Peyer's patch (tissue), 4 donors: ENCODE measurements around the gene RANGRF. TPM values are rescaled to one million over a fixed set of nuclear protein-coding genes. Genes with fewer than 3 reads are reported as not detected.

Experiments
- DNase-seq, 3 donors: peaks; one replicate each; pipeline ENCODE4 v3.0.0-alpha.2; 2017 to 2019
- H3K27ac ChIP-seq, 4 donors: fragments of 200-600 bp; sonication (generic); one replicate each; pipeline ENCODE4 v1.5.1; 2016 to 2019
- H3K27me3 ChIP-seq, 2 donors: fragments of 200-600 bp; sonication (generic); one replicate each; pipeline ENCODE4 v1.5.1; 2019
- H3K36me3 ChIP-seq, 3 donors: fragments of 200-600 bp; sonication (generic); one replicate each; pipeline ENCODE4 v1.5.1; 2016 to 2019
- H3K4me1 ChIP-seq, 4 donors: fragments of 200-600 bp; sonication (generic); one replicate each; pipeline ENCODE4 v1.5.1; 2016 to 2019
- H3K4me3 ChIP-seq, 4 donors: fragments of 200-600 bp; sonication (generic); 1 replicate in 3 of 4; 2 replicates in 1 of 4; pipeline ENCODE4 v1.5.1; 2016 to 2019; ENCODE audit warnings: mild to moderate bottlenecking in 1 of 4
- H3K9me3 ChIP-seq, 4 donors: fragments of 200-600 bp; sonication (generic); one replicate each; pipeline ENCODE4 v1.5.1; 2016 to 2019; ENCODE audit warnings: mild to moderate bottlenecking in 1 of 4
- CTCF ChIP-seq, 6 experiments: fragments of 450-650 bp in 4 of 6; fragments of 200-600 bp in 2 of 6; sonication (generic) in 1 of 6; IDR thresholded peaks; one replicate each; pipeline ENCODE4 v1.5.1; 2017 to 2019; ENCODE audit warnings: antibody characterized with exemption in 6 of 6, mild to moderate bottlenecking in 3 of 6, moderate library complexity in 1 of 6
- POLR2A ChIP-seq, 2 donors: fragments of 450-650 bp; IDR thresholded peaks; one replicate each; pipeline ENCODE4 v1.5.1; 2017; ENCODE audit warnings: antibody characterized with exemption in 2 of 2, mild to moderate bottlenecking in 2 of 2, moderate library complexity in 2 of 2
- small RNA-seq, 2 donors: library from RNA; depleted of rRNA; stranded (forward); fragments of <200 nt; gene quantifications; one replicate each; pipeline ENCODE3, GENCODE V24; 2016
- total RNA-seq, 4 donors: library from RNA; depleted of rRNA; stranded (reverse); fragments of >200 nt; gene quantifications; one replicate each; pipeline ENCODE4 v1.1.0, GENCODE V29; 2016

RANGRF gene
- total RNA-seq, 4 donors from 2014 or later: 6.8 to 27.2 (median 16.1) TPM

- Histone ChIP-seq H3K9me3 (no peaks in the 10 kb centered on the region), H3K36me3 (no peaks in the 10 kb centered on the region), H3K27ac (no peak overlapping the region), H3K27me3 (no peaks in the 10 kb centered on the region), H3K4me1 (no peaks in the 10 kb centered on the region), H3K4me3 (no peak overlapping the region)
- no peak for DNase-seq
- TF ChIP-seq POLR2A (IDR thresholded peaks at IDR 0.05) (no peak), CTCF (IDR thresholded peaks at IDR 0.05) (no peak)
Measured at GRCh38 chr17:8332688-8333087, 44.2 kb downstream of the RANGRF start.

GRCh38 chr17:8333281-8333680 is 44.8 kb downstream of the RANGRF start:
- no peaks in the 10 kb centered on the region for H3K4me1 ChIP-seq
- no peaks in the 10 kb centered on the region for H3K36me3 ChIP-seq
- TF ChIP-seq CTCF (IDR thresholded peaks at IDR 0.05) (no peak), POLR2A (IDR thresholded peaks at IDR 0.05) (no peak)
- H3K27ac ChIP-seq: no peak overlapping the region
- no peak overlapping the region for H3K4me3 ChIP-seq
- no peaks in the 10 kb centered on the region for H3K27me3 ChIP-seq
- no peak for DNase-seq
- no peaks in the 10 kb centered on the region for H3K9me3 ChIP-seq

DNA sequence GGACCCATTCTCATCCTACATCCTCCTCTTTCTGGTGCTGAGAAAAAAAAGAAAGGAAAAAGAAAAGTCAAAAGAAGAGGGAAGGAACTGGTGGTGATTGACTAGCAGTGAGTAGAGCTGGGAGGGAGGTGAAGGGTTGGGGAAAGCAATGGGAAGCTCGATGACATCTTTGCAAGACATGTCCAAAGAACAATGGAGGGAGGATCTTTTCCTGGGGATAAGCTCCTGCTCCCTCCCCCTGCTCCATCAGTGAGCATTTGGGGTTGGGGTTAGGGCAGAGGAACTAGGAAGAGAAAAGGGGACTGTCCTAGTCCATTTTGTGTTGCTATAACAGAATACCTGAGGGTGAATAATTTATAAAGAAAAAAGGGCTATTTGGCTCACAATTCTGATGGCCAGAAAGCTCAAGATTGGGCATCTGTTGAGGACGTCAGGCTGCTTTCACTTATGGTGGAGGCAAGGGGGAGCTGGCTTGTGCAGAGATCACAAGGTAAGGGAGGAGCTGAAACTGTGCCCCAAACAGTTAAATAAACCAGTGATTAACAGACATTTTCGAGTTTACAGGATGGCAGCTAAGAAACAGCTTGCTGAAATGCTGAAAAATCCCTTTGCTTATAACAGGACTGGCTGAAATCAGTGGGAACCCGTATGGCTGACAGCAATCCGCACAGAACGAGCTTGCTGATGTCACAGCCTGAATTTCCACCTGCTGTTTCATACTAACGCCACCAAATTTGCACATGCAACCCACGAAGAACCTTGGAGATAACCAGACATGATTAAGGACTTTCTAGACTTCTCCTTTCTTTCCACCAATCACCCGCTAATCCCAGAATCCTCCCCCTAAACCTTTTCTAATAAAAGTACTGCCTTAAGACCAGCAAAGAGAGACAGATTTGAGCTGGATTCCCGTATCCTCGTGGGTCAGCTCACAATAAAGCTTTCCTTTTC is 49.6 kb downstream of the RANGRF start:
- H3K4me1 ChIP-seq: no peaks in the 10 kb centered on the region
- no peak for TF ChIP-seq CTCF (IDR thresholded peaks at IDR 0.05)
- TF ChIP-seq POLR2A (IDR thresholded peaks at IDR 0.05): no peak

DNA sequence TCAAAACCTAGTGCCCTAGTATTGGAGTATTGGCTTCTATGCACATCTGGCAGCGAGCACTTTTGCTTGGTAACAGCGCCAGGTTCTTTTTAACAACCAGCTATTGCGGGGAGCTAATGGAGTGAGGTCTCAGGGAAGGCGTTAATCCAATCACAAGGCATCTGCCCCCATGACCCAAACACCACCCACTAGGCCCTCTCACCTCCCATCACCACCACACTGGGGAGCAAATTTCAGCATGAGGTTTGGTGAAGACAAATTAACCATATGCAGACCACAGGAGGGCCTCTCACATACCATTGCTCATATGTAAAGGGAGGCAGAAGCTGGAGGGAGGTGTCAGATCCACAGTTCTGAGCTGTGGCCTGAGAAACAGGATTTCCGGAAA is 50.3 kb downstream of the RANGRF start:
- Histone ChIP-seq H3K9me3 (no peaks in the 10 kb centered on the region), H3K4me1 (no peaks in the 10 kb centered on the region), H3K27me3 (no peaks in the 10 kb centered on the region), H3K27ac (no peak overlapping the region), H3K36me3 (no peaks in the 10 kb centered on the region), H3K4me3 (no peak overlapping the region)
- DNase-seq: no peak
- no peak for TF ChIP-seq CTCF (IDR thresholded peaks at IDR 0.05)
- TF ChIP-seq POLR2A (IDR thresholded peaks at IDR 0.05): no peak

More for the DNA sequence above, 49.6 kb downstream of the RANGRF start:
- Histone ChIP-seq H3K36me3 (no peaks in the 10 kb centered on the region), H3K27me3 (no peaks in the 10 kb centered on the region), H3K9me3 (no peaks in the 10 kb centered on the region), H3K4me3 (no peak overlapping the region), H3K27ac (no peak overlapping the region)
- no peak for DNase-seq

DNA sequence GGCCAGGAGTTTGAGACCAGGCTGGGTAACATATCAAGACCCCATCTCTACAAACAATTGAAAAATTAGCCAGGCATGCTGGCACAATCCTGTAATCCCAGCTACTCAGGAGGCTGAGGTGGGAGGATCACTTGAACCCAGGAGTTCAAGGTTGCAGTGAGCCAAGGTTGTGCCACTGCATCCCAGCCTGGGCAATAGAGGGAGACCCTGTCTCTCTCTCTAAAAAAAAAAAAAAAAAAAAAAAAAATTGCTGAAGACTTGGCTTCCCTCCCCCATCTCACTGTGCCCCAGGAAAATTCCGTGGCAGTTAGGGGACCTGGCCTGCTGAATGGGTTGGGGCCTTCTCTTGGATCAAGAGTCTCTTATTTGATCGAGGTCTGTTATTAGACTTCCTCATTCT is 51.1 kb downstream of the RANGRF start, which contains the start of gene ODF4:
TSS of gene ODF4 (plus strand) at position 301 of the 400 bp plus-strand sequence. CDS start 212 bp downstream, outside the sequence.
- no peaks in the 10 kb centered on the region for H3K36me3 ChIP-seq
- H3K27ac ChIP-seq: no peak within 1 kb of the TSS
- no peaks in the 10 kb centered on the region for H3K27me3 ChIP-seq
- H3K4me1 ChIP-seq: no peaks in the 10 kb centered on the region
- no peaks in the 10 kb centered on the region for H3K9me3 ChIP-seq
- no peak for DNase-seq
- H3K4me3 ChIP-seq: no peak within 1 kb of the TSS
- TF ChIP-seq POLR2A (IDR thresholded peaks at IDR 0.05) (no peak), CTCF (IDR thresholded peaks at IDR 0.05) (no peak)

Small RNA genes lying within 50 kb of the gene (small RNA-seq; reads per million reads assigned to genes)
- gene RF00265: 0 reads per million in 2 donors

Other genes with a start within 250 kb of the RANGRF start
- gene ALOX15B, start 249.6 kb upstream of the RANGRF start, total RNA-seq: 1 to 10 TPM in 3 of 4 donors, under 1 TPM in 1; 0.70 to 4.1 (median 2.1) TPM
- under 1 TPM in 1 of 4 donors, not detected in 3; 0.83 TPM for gene ALOX12B, start 201.0 kb upstream of the RANGRF start, total RNA-seq
- gene ALOXE3, start 170.2 kb upstream of the RANGRF start, total RNA-seq: not detected
- not detected for gene HES7, start 164.6 kb upstream of the RANGRF start, total RNA-seq
- 100 to 1,000 TPM in 3 of 4 donors, 10 to 100 TPM in 1; 67.6 to 143 (median 119) TPM for gene PER1, start 136.3 kb upstream of the RANGRF start, total RNA-seq
- gene VAMP2, start 125.7 kb upstream of the RANGRF start, total RNA-seq: 10 to 100 TPM; 10.7 to 40.2 (median 32.4) TPM
- 10 to 100 TPM in 3 of 4 donors, 1 to 10 TPM in 1; 6.5 to 27.2 (median 16.4) TPM for gene TMEM107, start 112.3 kb upstream of the RANGRF start, total RNA-seq
- 10 to 100 TPM; 12.6 to 22.6 (median 17.9) TPM for gene BORCS6, start 98.5 kb upstream of the RANGRF start, total RNA-seq
- gene AURKB, start 78.1 kb upstream of the RANGRF start, total RNA-seq: 100 to 1,000 TPM in 1 of 4 donors, 10 to 100 TPM in 3; 10.5 to 111 (median 19.1) TPM
- 10 to 100 TPM; 35.0 to 99.9 (median 84.9) TPM for gene CTC1, start 40.6 kb upstream of the RANGRF start, total RNA-seq
- gene PFAS, start 39.4 kb upstream of the RANGRF start, total RNA-seq: 10 to 100 TPM in 3 of 4 donors, 1 to 10 TPM in 1; 7.4 to 63.5 (median 14.0) TPM
- gene SLC25A35, start 6.7 kb downstream of the RANGRF start, total RNA-seq: 1 to 10 TPM in 3 of 4 donors, not detected in 1; 3.9 to 7.9 (median 7.5) TPM
- 10 to 100 TPM in 3 of 4 donors, 1 to 10 TPM in 1; 1.6 to 33.0 (median 19.3) TPM for gene ARHGEF15, start 21.6 kb downstream of the RANGRF start, total RNA-seq
- gene ODF4, start 51.2 kb downstream of the RANGRF start, total RNA-seq: not detected
- gene RPL26, start 94.5 kb downstream of the RANGRF start, total RNA-seq: 1,000 to 10,000 TPM in 2 of 4 donors, 100 to 1,000 TPM in 2; 851 to 2,184 (median 1,124) TPM
- not detected for gene RNF222, start 109.2 kb downstream of the RANGRF start, total RNA-seq
- gene NDEL1, start 147.2 kb downstream of the RANGRF start, total RNA-seq: 100 to 1,000 TPM in 2 of 4 donors, 10 to 100 TPM in 2; 70.4 to 125 (median 99.9) TPM